Sigmoid colon (tissue), 4 donors: Measurements from ENCODE around the gene GOT1.

Source experiments
- CTCF ChIP-seq, 4 experiments: fragments of 450-650 bp in 3 of 4; fragments of 200-600 bp in 1 of 4; IDR thresholded peaks; one replicate each; pipeline ENCODE4 v1.5.1; 2016 to 2019; ENCODE audit warnings: antibody characterized with exemption in 4 of 4, mild to moderate bottlenecking in 3 of 4, moderate library complexity in 2 of 4
- EP300 ChIP-seq, 4 donors: sonication (generic); formaldehyde crosslinking; IDR thresholded peaks; one replicate each; pipeline ENCODE4 v1.6.1; 2017; ENCODE audit warnings: antibody characterized with exemption in 4 of 4
- POLR2A ChIP-seq, 2 donors: fragments of 450-650 bp; IDR thresholded peaks; one replicate each; pipeline ENCODE4 v1.6.1; 2016; ENCODE audit warnings: antibody characterized with exemption in 2 of 2, mild to moderate bottlenecking in 2 of 2, moderate library complexity in 2 of 2
- POLR2AphosphoS5 ChIP-seq, 4 donors: sonication (generic); formaldehyde crosslinking; IDR thresholded peaks; one replicate each; pipeline ENCODE4 v1.6.1; 2017; ENCODE audit warnings: antibody characterized with exemption in 4 of 4

- TF ChIP-seq CTCF (IDR thresholded peaks at IDR 0.05) (no peak), POLR2A (IDR thresholded peaks at IDR 0.05) (no peak), POLR2AphosphoS5 (IDR thresholded peaks at IDR 0.05) (no peak), EP300 (IDR thresholded peaks at IDR 0.05) (no peak)
Measured at GRCh38 chr10:99365736-99366135, 64.7 kb downstream of the GOT1 start.
